Colonic mucosa (tissue), 4 donors: ENCODE results near the gene TAC3. TPM values are rescaled to one million over a fixed set of nuclear protein-coding genes. Genes with fewer than 3 reads are reported as not detected.

Experiments used
- DNase-seq: peaks from one replicate; pipeline ENCODE4 v3.0.0-alpha.2; 2020
- H3K27ac ChIP-seq: fragments of 200-600 bp; one replicate; pipeline ENCODE4 v1.8.0; 2021
- H3K27me3 ChIP-seq: fragments of 200-600 bp; one replicate; pipeline ENCODE4 v1.8.0; 2021
- H3K36me3 ChIP-seq: fragments of 200-600 bp; one replicate; pipeline ENCODE4 v1.8.0; 2021
- H3K4me1 ChIP-seq: fragments of 200-600 bp; one replicate; pipeline ENCODE4 v1.8.0; 2021; ENCODE audit warnings: mild to moderate bottlenecking
- H3K4me3 ChIP-seq: fragments of 200-600 bp; one replicate; pipeline ENCODE4 v1.8.0; 2021
- H3K9ac ChIP-seq, 2 donors: one replicate each; pipeline ENCODE4 v1.7.0; 2013; ENCODE audit warnings: control low read depth in 2 of 2, low read depth in 2 of 2, low read length in 2 of 2
- H3K9me3 ChIP-seq: fragments of 200-600 bp; one replicate; pipeline ENCODE4 v1.8.0; 2021
- intact Hi-C: fragments of 100-400 bp; cut with DNase I; formaldehyde crosslinking; loops from one replicate; pipeline ENCODE4 v1.14.1; 2022
- total RNA-seq, 2 donors: library from RNA; stranded (reverse); fragmentation: NEBNext Ultra II Directional in 1 of 2; extraction: Animal tissue kit (Norgen Biotek cat#: 25700) in 1 of 2; gene quantifications; one replicate each; pipeline ENCODE4 v1.2.1, GENCODE V29; 2021
- TF ChIP-seq, protein P1 (sequence below): fragments of 200-600 bp; IDR thresholded peaks from one replicate; pipeline ENCODE4 v1.8.0; 2022; ENCODE audit warnings: antibody characterized with exemption, mild to moderate bottlenecking
- donor health status: healthy.
- donor health status: DM: no; HTN: no; CAD: no.
- donor health status: DM: no; HTN: no; CAD: no.

TAC3 gene
- total RNA-seq, 2 donors from 2014 or later, result 1.9 TPM

DNA sequence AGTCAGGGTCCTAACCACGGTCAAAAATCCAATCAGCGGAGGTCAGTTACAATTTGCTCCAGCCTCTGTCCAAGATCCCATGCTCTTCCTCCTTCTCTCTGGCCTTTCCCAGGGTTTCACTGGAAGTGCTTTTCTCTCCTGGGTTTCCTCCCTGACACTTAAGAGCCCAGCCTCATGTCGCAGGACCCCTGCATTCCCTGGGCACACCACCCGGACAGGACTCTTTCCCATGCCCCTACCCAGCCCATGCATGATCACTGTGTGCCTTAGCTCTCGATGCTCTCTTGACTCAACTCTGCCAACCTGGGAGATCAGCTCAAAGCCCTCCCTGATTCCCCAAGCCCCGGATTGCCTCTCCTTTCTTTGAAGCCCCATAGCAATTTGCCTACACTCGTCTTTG lies 15.5 kb upstream of the TAC3 start:
- Histone ChIP-seq H3K9ac (no peak overlapping the region), H3K4me3 (no peak overlapping the region), H3K36me3 (no peaks in the 10 kb centered on the region), H3K4me1 (no peaks in the 10 kb centered on the region), H3K9me3 (no peaks in the 10 kb centered on the region), H3K27me3 (no peaks in the 10 kb centered on the region), H3K27ac (no peak overlapping the region)
- TF ChIP-seq, protein P1, sequence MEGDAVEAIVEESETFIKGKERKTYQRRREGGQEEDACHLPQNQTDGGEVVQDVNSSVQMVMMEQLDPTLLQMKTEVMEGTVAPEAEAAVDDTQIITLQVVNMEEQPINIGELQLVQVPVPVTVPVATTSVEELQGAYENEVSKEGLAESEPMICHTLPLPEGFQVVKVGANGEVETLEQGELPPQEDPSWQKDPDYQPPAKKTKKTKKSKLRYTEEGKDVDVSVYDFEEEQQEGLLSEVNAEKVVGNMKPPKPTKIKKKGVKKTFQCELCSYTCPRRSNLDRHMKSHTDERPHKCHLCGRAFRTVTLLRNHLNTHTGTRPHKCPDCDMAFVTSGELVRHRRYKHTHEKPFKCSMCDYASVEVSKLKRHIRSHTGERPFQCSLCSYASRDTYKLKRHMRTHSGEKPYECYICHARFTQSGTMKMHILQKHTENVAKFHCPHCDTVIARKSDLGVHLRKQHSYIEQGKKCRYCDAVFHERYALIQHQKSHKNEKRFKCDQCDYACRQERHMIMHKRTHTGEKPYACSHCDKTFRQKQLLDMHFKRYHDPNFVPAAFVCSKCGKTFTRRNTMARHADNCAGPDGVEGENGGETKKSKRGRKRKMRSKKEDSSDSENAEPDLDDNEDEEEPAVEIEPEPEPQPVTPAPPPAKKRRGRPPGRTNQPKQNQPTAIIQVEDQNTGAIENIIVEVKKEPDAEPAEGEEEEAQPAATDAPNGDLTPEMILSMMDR, result no peak
- DNase-seq, result no peak
- intact Hi-C loops, result no loop called here

DNA sequence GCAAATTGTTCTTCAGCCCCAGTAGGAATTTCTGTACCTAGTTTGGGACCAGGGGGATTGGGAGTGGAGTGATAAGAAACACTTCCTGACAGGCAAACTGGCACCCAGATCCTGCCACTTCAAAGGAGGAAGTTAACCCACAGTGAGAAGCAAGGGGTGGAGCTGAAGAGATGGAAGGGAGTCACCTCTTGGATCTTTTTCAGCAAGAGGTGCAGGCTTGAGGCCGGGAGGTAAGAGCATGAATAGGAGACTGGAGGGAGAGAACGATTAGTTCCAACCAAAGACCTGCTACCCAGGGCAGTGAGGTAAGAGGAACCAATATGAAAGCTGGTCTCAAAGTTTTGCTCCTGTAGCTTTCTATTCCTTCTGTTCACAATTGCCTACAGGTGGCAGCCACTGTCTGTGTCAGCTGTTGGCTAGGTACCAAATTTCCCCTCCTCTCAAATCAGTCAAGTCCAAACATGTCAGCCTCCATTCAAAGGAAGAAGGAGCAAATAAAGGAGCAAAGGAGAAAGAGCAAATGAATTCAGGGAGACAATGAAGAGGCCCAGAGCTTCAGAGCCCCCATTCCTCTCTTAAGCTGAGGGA lies 14.9 kb upstream of the TAC3 start:
- H3K27ac ChIP-seq, result no peak overlapping the region
- DNase-seq, result peak; percentile 42

DNA sequence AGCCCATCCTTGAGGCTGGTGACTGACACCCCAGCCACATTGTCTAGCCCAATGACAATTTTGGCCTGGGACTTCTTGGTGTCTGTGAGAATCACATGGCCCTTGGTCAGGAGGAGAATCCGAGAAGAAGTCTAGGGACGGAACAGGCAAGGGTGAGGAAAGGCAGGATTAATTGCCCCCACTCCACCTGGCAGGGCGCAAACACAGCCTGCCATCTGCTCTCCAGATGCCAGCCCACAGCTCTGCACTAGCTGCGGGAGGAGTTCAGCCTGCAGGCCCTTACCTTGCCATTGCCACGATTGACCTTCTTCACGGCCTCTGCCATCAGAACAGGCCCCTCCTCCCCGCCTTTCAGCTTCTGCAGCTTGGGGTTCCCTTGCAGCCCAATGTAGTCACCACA lies 13.1 kb upstream of the TAC3 start:
- H3K9me3 ChIP-seq, result no peaks in the 10 kb centered on the region
- H3K27me3 ChIP-seq, result no peaks in the 10 kb centered on the region
- TF ChIP-seq, protein P1, result no peak
- H3K9ac ChIP-seq, result no peak overlapping the region
- H3K36me3 ChIP-seq, result no peaks in the 10 kb centered on the region
- no peak overlapping the region for H3K27ac ChIP-seq
- H3K4me1 ChIP-seq, result no peaks in the 10 kb centered on the region
- no peak overlapping the region for H3K4me3 ChIP-seq
- intact Hi-C loops, result no loop called here
- DNase-seq, result no peak

More for the DNA sequence above, 14.9 kb upstream of the TAC3 start:
- no peak overlapping the region for H3K9ac ChIP-seq
- intact Hi-C loops, result no loop called here
- no peaks in the 10 kb centered on the region for H3K36me3 ChIP-seq
- no peaks in the 10 kb centered on the region for H3K27me3 ChIP-seq
- no peaks in the 10 kb centered on the region for H3K4me1 ChIP-seq
- H3K4me3 ChIP-seq, result no peak overlapping the region
- TF ChIP-seq, protein P1, result no peak
- H3K9me3 ChIP-seq, result no peaks in the 10 kb centered on the region

DNA sequence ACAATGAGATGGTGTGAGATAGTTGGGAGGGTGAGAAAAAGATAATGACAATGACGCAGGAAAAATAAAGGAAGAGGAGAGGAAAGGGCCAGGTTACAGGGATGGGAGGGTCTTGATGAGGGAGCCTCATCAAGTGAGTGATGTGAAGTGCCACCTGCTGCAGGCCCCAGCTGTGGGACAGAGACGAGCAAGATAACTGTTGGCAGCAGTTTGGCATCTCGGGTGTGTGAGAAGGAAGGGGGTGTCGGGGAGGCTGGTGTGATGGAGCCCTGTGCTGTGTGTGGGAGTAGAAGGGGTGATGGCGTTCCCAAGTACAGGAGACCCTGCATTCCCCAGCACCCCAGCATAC lies 11.4 kb upstream of the TAC3 start:
- H3K9me3 ChIP-seq, result no peaks in the 10 kb centered on the region
- no peaks in the 10 kb centered on the region for H3K27me3 ChIP-seq
- no peak for DNase-seq
- no peaks in the 10 kb centered on the region for H3K4me1 ChIP-seq
- intact Hi-C loops, result no loop called here
- no peak overlapping the region for H3K9ac ChIP-seq
- H3K4me3 ChIP-seq, result no peak overlapping the region
- TF ChIP-seq, protein P1, result no peak
- no peaks in the 10 kb centered on the region for H3K36me3 ChIP-seq
- no peak overlapping the region for H3K27ac ChIP-seq

DNA sequence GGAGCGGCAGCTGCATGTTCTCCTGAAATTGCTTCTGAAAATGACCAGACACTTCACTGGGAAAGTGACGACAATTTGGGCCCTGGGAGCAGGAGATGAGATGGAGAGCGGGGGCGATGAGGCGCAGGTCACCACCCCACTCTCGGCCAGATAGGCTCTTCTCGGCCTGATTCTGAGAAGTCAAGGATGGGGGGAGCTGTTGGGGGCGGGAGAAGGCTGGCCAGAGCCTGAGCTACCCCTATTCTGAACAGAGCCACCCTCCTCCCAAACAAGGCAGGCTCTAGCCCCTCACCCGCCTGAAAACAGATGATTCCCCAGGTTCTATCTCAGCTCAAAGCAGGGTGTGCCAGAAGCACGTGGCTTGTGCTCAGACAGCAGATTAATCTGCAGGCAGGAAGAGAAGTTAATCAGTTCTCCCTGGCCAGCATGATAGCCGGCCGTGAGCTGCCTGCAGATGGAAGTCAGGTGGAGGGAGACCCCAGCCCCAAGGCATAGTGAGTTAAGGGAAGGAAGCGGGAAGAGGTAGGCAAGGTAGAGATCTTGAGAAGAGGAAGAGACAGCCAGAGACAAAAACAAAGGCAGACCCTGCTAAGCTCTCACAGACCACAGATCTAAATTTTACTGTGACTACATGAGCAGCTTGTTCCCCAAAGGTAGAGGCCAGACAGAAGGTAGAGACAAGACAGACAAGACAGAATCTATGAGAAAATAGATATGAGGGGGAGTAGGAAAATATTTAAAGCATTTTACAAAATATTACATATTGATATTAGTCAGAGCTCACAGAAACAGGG lies 10.9 kb upstream of the TAC3 start:
- Histone ChIP-seq H3K27me3 (no peaks in the 10 kb centered on the region), H3K9me3 (no peaks in the 10 kb centered on the region), H3K4me3 (no peak overlapping the region), H3K36me3 (no peaks in the 10 kb centered on the region), H3K9ac (no peak overlapping the region), H3K27ac (no peak overlapping the region), H3K4me1 (no peaks in the 10 kb centered on the region)
- no peak for DNase-seq
- intact Hi-C loops, result no loop called here
- TF ChIP-seq, protein P1, result no peak
